HepG2 (cell line): Measurements from ENCODE around the gene ZBTB9. TPM values are rescaled to one million over a fixed set of nuclear protein-coding genes. Genes with fewer than 3 reads are reported as not detected.

ENCODE experiments used
- CSRNP1 ChIP-seq: sonication (generic); formaldehyde crosslinking; IDR thresholded peaks from 2 replicates; pipeline ENCODE4 v1.8.1; 2023; ENCODE audit warnings: mild to moderate bottlenecking, missing genetic modification reagents
- ETV6 ChIP-seq: sonication (generic); formaldehyde crosslinking; conservative IDR thresholded peaks from 2 replicates; pipeline ENCODE4 v1.4.0; 2020; ENCODE audit warnings: missing genetic modification reagents
- FUBP1 ChIP-seq: sonication (generic); formaldehyde crosslinking; IDR thresholded peaks from 2 replicates; pipeline ENCODE4 v1.5.1; 2020; ENCODE audit warnings: missing genetic modification reagents, mild to moderate bottlenecking, borderline replicate concordance
- JUN ChIP-seq: sonication (generic); formaldehyde crosslinking; IDR thresholded peaks from 2 replicates; pipeline ENCODE4 v1.4.0; 2020; ENCODE audit warnings: mild to moderate bottlenecking, missing genetic modification reagents
- KLF6 ChIP-seq: IDR thresholded peaks from 2 replicates; pipeline ENCODE4 v1.8.0; 2016; ENCODE audit warnings: missing biosample characterization, missing genetic modification reagents
- MLLT10 ChIP-seq: sonication (generic); formaldehyde crosslinking; IDR thresholded peaks from 2 replicates; pipeline ENCODE4 v1.4.0; 2020; ENCODE audit warnings: missing genetic modification reagents
- MLXIP ChIP-seq: sonication (generic); formaldehyde crosslinking; IDR thresholded peaks from 2 replicates; pipeline ENCODE4 v1.9.0; 2021; ENCODE audit warnings: missing genetic modification reagents, borderline replicate concordance
- SMARCC2 ChIP-seq: fragments of 450-650 bp; IDR thresholded peaks from 2 replicates; pipeline ENCODE4 v1.6.1; 2017; ENCODE audit warnings: antibody characterized with exemption, mild to moderate bottlenecking
- STAT5B ChIP-seq: sonication (generic); formaldehyde crosslinking; IDR thresholded peaks from 2 replicates; pipeline ENCODE4 v1.4.0; 2020; ENCODE audit warnings: missing genetic modification reagents
- TBL1XR1 ChIP-seq: fragments of 150-350 bp; IDR thresholded peaks from 2 replicates; pipeline ENCODE4 v1.6.1; 2014; ENCODE audit warnings: borderline replicate concordance, low read length; ENCODE audit not compliant: partially characterized antibody
- THYN1 ChIP-seq: sonication (generic); formaldehyde crosslinking; IDR thresholded peaks from 2 replicates; pipeline ENCODE4 v1.8.1; 2023; ENCODE audit warnings: low read depth, mild to moderate bottlenecking, moderate library complexity, missing genetic modification reagents, borderline replicate concordance
- UBTF ChIP-seq: sonication (generic); formaldehyde crosslinking; IDR thresholded peaks from 2 replicates; pipeline ENCODE4 v1.4.0; 2020; ENCODE audit warnings: mild to moderate bottlenecking, missing genetic modification reagents
- ZBTB33 ChIP-seq: sonication (generic); formaldehyde crosslinking; IDR thresholded peaks from 2 replicates; pipeline ENCODE4 v1.4.0; 2020; ENCODE audit warnings: missing genetic modification reagents
- ZNF18 ChIP-seq: sonication (generic); formaldehyde crosslinking; IDR thresholded peaks from 2 replicates; pipeline ENCODE4 v1.8.0; 2022; ENCODE audit warnings: mild to moderate bottlenecking, missing genetic modification reagents; ENCODE audit not compliant: insufficient replicate concordance
- ZNF382 ChIP-seq: sonication (generic); formaldehyde crosslinking; IDR thresholded peaks from 2 replicates; pipeline ENCODE4 v1.5.0; 2020; ENCODE audit warnings: missing genetic modification reagents, mild to moderate bottlenecking, borderline replicate concordance
- ZNF761 ChIP-seq: sonication (generic); formaldehyde crosslinking; conservative IDR thresholded peaks from 2 replicates; pipeline ENCODE4 v1.4.0; 2020; ENCODE audit warnings: mild to moderate bottlenecking, missing genetic modification reagents
- polyA plus RNA-seq, 8 experiments: library from polyadenylated mRNA; depleted of rRNA in 3 of 8; stranded (reverse) in 7 of 8; unstranded in 1 of 8; fragments of >200 nt; fragmentation: Illumina TruSeq in 4 of 8; extraction: Trizol in 4 of 8; gene quantifications; 2 replicates each; pipeline versions ENCODE4 v1.2.1 to v1.2.3, GENCODE V29; 2011 to 2016; ENCODE audit warnings: low read depth in 4 of 8, missing spikeins in 1 of 8, mixed read lengths in 1 of 8; ENCODE audit not compliant: insufficient read depth in 1 of 8
- total RNA-seq, 5 experiments: library from RNA; depleted of rRNA; stranded (reverse); fragments of >200 nt; fragmentation: Illumina TruSeq; extraction: Trizol; gene quantifications; 2 replicates each; pipeline ENCODE4 v1.2.3, GENCODE V29; 2016; ENCODE audit warnings: low read depth in 1 of 5

The ZBTB9 gene
- total and polyA plus RNA-seq, 2 of the 13 experiments (the other 11 are each of a cell fraction or from before 2014, with no cell fraction given) = 5.3 to 9.2 TPM

GRCh38 chr6:33410050-33410710 lies 44.2 kb upstream of the ZBTB9 start (continued):
- TF ChIP-seq CSRNP1 (CRISPR knock-in tag) (peak; percentile 99), KLF6 (peak; percentile 87), ETV6 (CRISPR knock-in tag) (peak; percentile 94), MLXIP (CRISPR knock-in tag) (no peak), MLLT10 (CRISPR knock-in tag) (no peak), SMARCC2 (no peak), ZNF761 (CRISPR knock-in tag) (no peak), JUN (CRISPR knock-in tag) (no peak), FUBP1 (CRISPR knock-in tag) (no peak), ZBTB33 (CRISPR knock-in tag) (peak; percentile 65), TBL1XR1 (no peak), THYN1 (CRISPR knock-in tag) (0 out of 2 replicates have a peak, but pooled peaks have one; percentile 84), ZNF18 (CRISPR knock-in tag) (peak; percentile 59), STAT5B (CRISPR knock-in tag) (peak; percentile 93), ZNF382 (no peak), UBTF (peak; percentile 70; the same call in 1 of the 2 replicates)
